K562 (cell line): ENCODE data around the gene CCR7. TPM values are rescaled to one million over a fixed set of nuclear protein-coding genes. Genes with fewer than 3 reads are reported as not detected.

Source experiments
- BCOR ChIP-seq: fragments of 450-650 bp; IDR thresholded peaks from 2 replicates; pipeline ENCODE4 v1.6.1; 2016
- BRCA1 ChIP-seq, 2 experiments: fragments of 450-650 bp in 1 of 2; sonication (generic) in 1 of 2; formaldehyde crosslinking in 1 of 2; IDR thresholded peaks; 2 replicates each; pipeline versions ENCODE4 v1.5.0 to v1.6.1; 2017 to 2020; ENCODE audit warnings: mild to moderate bottlenecking in 1 of 2, missing genetic modification reagents in 1 of 2
- CTBP1 ChIP-seq: fragments of 450-650 bp; IDR thresholded peaks from 2 replicates; pipeline ENCODE4 v1.6.1; 2016; ENCODE audit warnings: borderline replicate concordance
- FUS ChIP-seq: fragments of 200-400 bp; formaldehyde crosslinking; optimal IDR thresholded peaks from 2 replicates; pipeline ENCODE3; 2017; ENCODE audit warnings: low read depth, low read length
- GATAD2B ChIP-seq: fragments of 450-650 bp; IDR thresholded peaks from 2 replicates; pipeline ENCODE4 v1.6.1; 2017; ENCODE audit warnings: mild to moderate bottlenecking, borderline replicate concordance
- GTF2F1 ChIP-seq: IDR thresholded peaks from 2 replicates; pipeline ENCODE4 v1.6.1; 2011; ENCODE audit warnings: low read depth, low read length, improper control_type of control experiment
- HMG20B ChIP-seq: fragments of 250-450 bp; sonication (Bioruptor Pico); IDR thresholded peaks from 2 replicates; pipeline ENCODE4 v1.5.0; 2021; ENCODE audit warnings: mild to moderate bottlenecking
- HNRNPH1 ChIP-seq: fragments of 200-400 bp; formaldehyde crosslinking; optimal IDR thresholded peaks from 2 replicates; pipeline ENCODE3; 2017; ENCODE audit warnings: low read depth, mild to moderate bottlenecking, low read length, moderate library complexity
- RUNX1 ChIP-seq: sonication (generic); IDR thresholded peaks from 2 replicates; pipeline ENCODE4 v1.6.1; 2016; ENCODE audit warnings: antibody characterized with exemption, low read depth
- SAFB2 ChIP-seq: fragments of 200-400 bp; formaldehyde crosslinking; IDR thresholded peaks from 2 replicates; pipeline ENCODE4 v1.6.1; 2018; ENCODE audit warnings: borderline replicate concordance, low read length, low read depth, moderate library complexity; ENCODE audit not compliant: severe bottlenecking
- SRSF3 ChIP-seq: fragments of 200-400 bp; formaldehyde crosslinking; IDR thresholded peaks from 2 replicates; pipeline ENCODE4 v1.6.1; 2016; ENCODE audit warnings: mild to moderate bottlenecking, low read length, moderate library complexity; ENCODE audit not compliant: insufficient read depth
- USF2 ChIP-seq: sonication (generic); formaldehyde crosslinking; IDR thresholded peaks from 2 replicates; pipeline ENCODE4 v1.5.0; 2020; ENCODE audit warnings: missing genetic modification reagents
- ZNF121 ChIP-seq: sonication (generic); formaldehyde crosslinking; conservative IDR thresholded peaks from 2 replicates; pipeline ENCODE4 v1.8.0; 2022; ENCODE audit warnings: missing genetic modification reagents
- ZNF184 ChIP-seq: sonication (generic); formaldehyde crosslinking; IDR thresholded peaks from 2 replicates; pipeline ENCODE4 v1.5.0; 2020; ENCODE audit warnings: missing genetic modification reagents
- ZNF431 ChIP-seq: sonication (generic); formaldehyde crosslinking; IDR thresholded peaks from 2 replicates; pipeline ENCODE4 v1.8.0; 2022; ENCODE audit warnings: mild to moderate bottlenecking, missing genetic modification reagents
- ZNF507 ChIP-seq: conservative IDR thresholded peaks from 2 replicates; pipeline ENCODE4 v1.6.1; 2017; ENCODE audit warnings: missing genetic modification characterization, missing compliant biosample characterization
- polyA plus RNA-seq, 8 experiments: library from polyadenylated mRNA; depleted of rRNA in 4 of 8; stranded (reverse) in 5 of 8; unstranded in 3 of 8; fragments of >200 nt; fragmentation: Nextera tagmentation in 2 of 8; fragmentation: Illumina TruSeq in 1 of 8; extraction: Ambion mirVana in 2 of 8; extraction: Trizol in 1 of 8; gene quantifications; 2 replicates each; pipeline versions ENCODE4 v1.2.1 to v1.2.3, GENCODE V29; 2011 to 2014; ENCODE audit warnings: inconsistent platforms in 1 of 8, missing spikeins in 1 of 8
- total RNA-seq, 7 experiments: library from RNA; depleted of rRNA in 6 of 7; stranded (reverse); fragments of >200 nt in 6 of 7; fragmentation: Illumina TruSeq in 2 of 7; extraction: Trizol in 2 of 7; gene quantifications; 2 replicates each; pipeline versions ENCODE4 v1.2.1 to v1.2.3, GENCODE V29; 2011 to 2021; ENCODE audit warnings: low replicate concordance in 1 of 7
- TF ChIP-seq, protein P1 (sequence below): fragments of 250-450 bp; sonication (Bioruptor Pico); IDR thresholded peaks from 2 replicates; pipeline ENCODE4 v1.5.0; 2021; ENCODE audit warnings: mild to moderate bottlenecking, moderate library complexity
- TF ChIP-seq, protein P2 (sequence below): fragments of 250-450 bp; sonication (Bioruptor Pico); IDR thresholded peaks from 2 replicates; pipeline ENCODE4 v1.5.0; 2021
- TF ChIP-seq, protein P3 (sequence below): fragments of 200-800 bp; sonication (Bioruptor generic); IDR thresholded peaks from 2 replicates; pipeline ENCODE4 v1.6.1; 2017; ENCODE audit warnings: missing genetic modification characterization, missing compliant biosample characterization

CCR7 gene
- total and polyA plus RNA-seq, 9 of the 15 experiments (the other 6 are each of a cell fraction or from before 2014, with no cell fraction given): 0.14 to 1.4 (median 0.56) TPM

GRCh38 chr17:40560592-40561293 is 4.5 kb downstream of the CCR7 start (continued):
- TF ChIP-seq, protein P1, sequence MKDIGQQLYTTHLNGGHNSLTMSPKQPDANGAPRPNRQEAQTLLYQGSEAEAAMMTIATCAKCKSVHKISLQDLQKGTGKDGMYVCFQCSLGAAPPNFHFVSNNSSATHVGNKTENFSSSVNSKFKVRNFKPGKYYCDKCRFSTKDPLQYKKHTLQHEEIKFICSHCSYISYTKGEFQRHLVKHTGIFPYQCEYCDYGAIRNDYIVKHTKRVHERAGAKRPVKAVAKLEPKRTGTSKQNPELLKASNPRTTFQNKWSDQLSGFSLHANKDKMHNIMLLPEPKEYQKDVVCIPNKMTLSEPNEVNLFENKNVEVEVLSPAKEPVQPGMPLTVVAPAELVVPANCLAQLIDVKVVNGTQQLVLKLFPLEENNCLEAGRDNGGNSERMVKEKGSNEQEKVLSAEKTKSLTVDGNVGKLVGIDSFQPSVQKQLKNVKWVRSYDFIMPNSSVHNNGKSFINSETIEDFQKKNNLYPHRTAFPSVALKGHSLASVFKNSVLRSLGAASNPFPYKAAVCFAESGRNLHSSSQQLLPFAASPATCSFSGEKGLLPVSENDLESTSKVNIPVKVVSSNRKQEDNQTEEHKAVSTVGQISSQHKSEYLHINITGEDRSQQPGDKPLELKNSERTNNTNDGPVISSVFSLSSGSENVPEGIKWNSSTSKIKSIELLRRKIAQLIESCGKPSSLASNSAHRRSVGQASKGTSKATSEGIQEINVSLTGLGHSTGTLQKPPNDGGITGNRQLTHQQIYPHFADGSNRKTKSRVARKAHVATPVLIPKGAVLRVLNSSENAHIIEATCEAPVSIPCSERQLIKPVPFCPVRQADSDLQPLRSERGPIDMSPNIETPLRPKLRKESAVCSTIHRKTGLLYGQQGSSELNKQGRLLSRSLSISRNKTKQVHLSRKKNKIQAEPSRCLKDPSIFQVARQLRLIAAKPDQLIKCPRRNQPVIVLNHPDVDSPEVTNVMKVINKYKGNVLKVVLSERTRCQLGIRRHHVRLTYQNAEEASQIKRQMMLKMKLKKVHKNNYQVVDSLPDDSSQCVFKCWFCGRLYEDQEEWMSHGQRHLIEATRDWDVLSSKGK (CRISPR knock-in tag): no peak
- TF ChIP-seq, protein P2, sequence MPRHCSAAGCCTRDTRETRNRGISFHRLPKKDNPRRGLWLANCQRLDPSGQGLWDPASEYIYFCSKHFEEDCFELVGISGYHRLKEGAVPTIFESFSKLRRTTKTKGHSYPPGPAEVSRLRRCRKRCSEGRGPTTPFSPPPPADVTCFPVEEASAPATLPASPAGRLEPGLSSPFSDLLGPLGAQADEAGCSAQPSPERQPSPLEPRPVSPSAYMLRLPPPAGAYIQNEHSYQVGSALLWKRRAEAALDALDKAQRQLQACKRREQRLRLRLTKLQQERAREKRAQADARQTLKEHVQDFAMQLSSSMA (CRISPR knock-in tag): no peak
- TF ChIP-seq ZNF184 (CRISPR knock-in tag) (no peak), ZNF121 (CRISPR knock-in tag) (no peak), SAFB2 (no peak), SRSF3 (no peak), HMG20B (CRISPR knock-in tag) (no peak), BCOR (no peak), USF2 (no peak), RUNX1 (no peak), ZNF507 (tag) (no peak), GATAD2B (no peak), CTBP1 (0 out of 2 replicates have a peak, but pooled peaks have one; percentile 14), FUS (no peak), BRCA1 (IDR thresholded peaks at IDR 0.05) (no peak), BRCA1 (CRISPR knock-in tag; IDR thresholded peaks at IDR 0.05) (no peak), GTF2F1 (no peak), ZNF431 (CRISPR knock-in tag) (no peak), HNRNPH1 (no peak)
- TF ChIP-seq, protein P3, sequence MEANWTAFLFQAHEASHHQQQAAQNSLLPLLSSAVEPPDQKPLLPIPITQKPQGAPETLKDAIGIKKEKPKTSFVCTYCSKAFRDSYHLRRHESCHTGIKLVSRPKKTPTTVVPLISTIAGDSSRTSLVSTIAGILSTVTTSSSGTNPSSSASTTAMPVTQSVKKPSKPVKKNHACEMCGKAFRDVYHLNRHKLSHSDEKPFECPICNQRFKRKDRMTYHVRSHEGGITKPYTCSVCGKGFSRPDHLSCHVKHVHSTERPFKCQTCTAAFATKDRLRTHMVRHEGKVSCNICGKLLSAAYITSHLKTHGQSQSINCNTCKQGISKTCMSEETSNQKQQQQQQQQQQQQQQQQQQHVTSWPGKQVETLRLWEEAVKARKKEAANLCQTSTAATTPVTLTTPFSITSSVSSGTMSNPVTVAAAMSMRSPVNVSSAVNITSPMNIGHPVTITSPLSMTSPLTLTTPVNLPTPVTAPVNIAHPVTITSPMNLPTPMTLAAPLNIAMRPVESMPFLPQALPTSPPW (CRISPR knock-in tag): no peak; the same call in 1 of the 2 replicates
